WTC11 (cell line): ENCODE results near the gene TMIGD1. TPM values are rescaled to one million over a fixed set of nuclear protein-coding genes. Genes with fewer than 3 reads are reported as not detected.

Experiments
- ATAC-seq: fragments of 200-7000 bp; cut with Tn5 transposase; 2 replicates; pipeline ENCODE4 v1.10.0; 2021; ENCODE audit warnings: mild to moderate bottlenecking, moderate library complexity
- CTCF ChIA-PET: fragments of 300-600 bp; sonication (Branson Sonifier 250); formaldehyde crosslinking; loops from one replicate; lab custom pipeline; 2021; ENCODE audit warnings: antibody characterized with exemption; lab: Charles Lee
- POLR2A ChIA-PET: fragments of 350-600 bp; sonication (Branson Sonifier 250); formaldehyde crosslinking; loops from one replicate; lab custom pipeline; 2021; ENCODE audit warnings: antibody characterized with exemption; lab: Charles Lee
- DNase-seq: peaks from one replicate; pipeline ENCODE4 v3.0.0; 2021; ENCODE audit warnings: low spot score
- H3K27ac Mint-ChIP-seq: 2 replicates; pipeline ENCODE4 v1.8.0; 2021; ENCODE audit warnings: mixed read lengths
- H3K27me3 Mint-ChIP-seq: 2 replicates; pipeline ENCODE4 v1.8.0; 2021; ENCODE audit warnings: low read depth, mild to moderate bottlenecking, moderate library complexity, mixed read lengths
- H3K36me3 Mint-ChIP-seq: 2 replicates; pipeline ENCODE4 v1.8.0; 2021; ENCODE audit warnings: mixed read lengths
- H3K4me1 Mint-ChIP-seq: 2 replicates; pipeline ENCODE4 v1.8.0; 2022; ENCODE audit warnings: mixed read lengths
- H3K4me3 Mint-ChIP-seq: 2 replicates; pipeline ENCODE4 v1.8.0; 2021; ENCODE audit warnings: mild to moderate bottlenecking, moderate library complexity, mixed read lengths
- H3K9me3 Mint-ChIP-seq: 2 replicates; pipeline ENCODE4 v1.8.0; 2021; ENCODE audit warnings: mixed read lengths
- ATF1 ChIP-seq: sonication (generic); formaldehyde crosslinking; IDR thresholded peaks from 2 replicates; pipeline ENCODE4 v1.8.1; 2023; ENCODE audit warnings: mild to moderate bottlenecking, moderate library complexity, missing genetic modification reagents
- ATF2 ChIP-seq: sonication (generic); formaldehyde crosslinking; IDR thresholded peaks from 2 replicates; pipeline ENCODE4 v1.8.1; 2022; ENCODE audit warnings: low read depth, missing genetic modification reagents, borderline replicate concordance
- ATF6 ChIP-seq: sonication (generic); formaldehyde crosslinking; IDR thresholded peaks from 2 replicates; pipeline ENCODE4 v1.8.1; 2023; ENCODE audit warnings: mild to moderate bottlenecking, missing genetic modification reagents
- E2F5 ChIP-seq: sonication (generic); formaldehyde crosslinking; IDR thresholded peaks from 2 replicates; pipeline ENCODE4 v1.8.1; 2022; ENCODE audit warnings: mild to moderate bottlenecking, moderate library complexity, missing genetic modification reagents
- ESRRA ChIP-seq: sonication (generic); formaldehyde crosslinking; IDR thresholded peaks from 2 replicates; pipeline ENCODE4 v1.8.1; 2022; ENCODE audit warnings: mild to moderate bottlenecking, missing genetic modification reagents, borderline replicate concordance
- FOXJ3 ChIP-seq: sonication (generic); formaldehyde crosslinking; IDR thresholded peaks from 2 replicates; pipeline ENCODE4 v1.9.0; 2021; ENCODE audit warnings: missing genetic modification reagents, mild to moderate bottlenecking, borderline replicate concordance
- FOXP1 ChIP-seq: sonication (generic); formaldehyde crosslinking; IDR thresholded peaks from 2 replicates; pipeline ENCODE4 v1.8.0; 2022; ENCODE audit warnings: missing genetic modification reagents, mild to moderate bottlenecking, moderate library complexity, borderline replicate concordance
- GABPB1 ChIP-seq: sonication (generic); formaldehyde crosslinking; IDR thresholded peaks from 2 replicates; pipeline ENCODE4 v1.8.1; 2023; ENCODE audit warnings: mild to moderate bottlenecking, missing genetic modification reagents
- GTF2I ChIP-seq: fragments of 250-450 bp; sonication (Bioruptor Pico); conservative IDR thresholded peaks from 2 replicates; pipeline ENCODE4 v1.4.0; 2021; ENCODE audit warnings: mild to moderate bottlenecking
- HMGA2 ChIP-seq: fragments of 250-450 bp; sonication (Bioruptor Pico); IDR thresholded peaks from 2 replicates; pipeline ENCODE4 v1.4.0; 2021; ENCODE audit warnings: mild to moderate bottlenecking, moderate library complexity
- NFE2L1 ChIP-seq: sonication (generic); formaldehyde crosslinking; IDR thresholded peaks from 2 replicates; pipeline ENCODE4 v1.8.1; 2023; ENCODE audit warnings: missing genetic modification reagents
- SMAD3 ChIP-seq: sonication (generic); formaldehyde crosslinking; IDR thresholded peaks from 2 replicates; pipeline ENCODE4 v1.8.0; 2022; ENCODE audit warnings: missing genetic modification reagents, mild to moderate bottlenecking, borderline replicate concordance
- TP53 ChIP-seq: sonication (generic); formaldehyde crosslinking; IDR thresholded peaks from 2 replicates; pipeline ENCODE4 v1.8.1; 2023; ENCODE audit warnings: mild to moderate bottlenecking, missing genetic modification reagents
- ZMAT4 ChIP-seq: fragments of 250-450 bp; sonication (Bioruptor Pico); IDR thresholded peaks from 2 replicates; pipeline ENCODE4 v1.9.0; 2021; ENCODE audit warnings: mild to moderate bottlenecking
- ZNF219 ChIP-seq: sonication (generic); formaldehyde crosslinking; IDR thresholded peaks from 2 replicates; pipeline ENCODE4 v1.8.0; 2023; ENCODE audit warnings: missing genetic modification reagents, mild to moderate bottlenecking, borderline replicate concordance
- ZNF512 ChIP-seq: sonication (generic); formaldehyde crosslinking; IDR thresholded peaks from 2 replicates; pipeline ENCODE4 v1.8.1; 2022; ENCODE audit warnings: missing genetic modification reagents, borderline replicate concordance
- total RNA-seq: library from RNA; stranded (reverse); gene quantifications from 3 replicates; pipeline ENCODE4 v1.2.3, GENCODE V29; 2021
- TF ChIP-seq, protein P1 (sequence below): sonication (generic); formaldehyde crosslinking; IDR thresholded peaks from 2 replicates; pipeline ENCODE4 v1.8.0; 2022; ENCODE audit warnings: missing genetic modification reagents
- TF ChIP-seq, protein P2 (sequence below): sonication (generic); formaldehyde crosslinking; IDR thresholded peaks from 2 replicates; pipeline ENCODE4 v1.8.1; 2023; ENCODE audit warnings: mild to moderate bottlenecking, missing genetic modification reagents, moderate library complexity
- TF ChIP-seq, protein P3 (sequence below): sonication (generic); formaldehyde crosslinking; conservative IDR thresholded peaks from 2 replicates; pipeline ENCODE4 v1.8.1; 2023; ENCODE audit warnings: mild to moderate bottlenecking, low read depth, missing genetic modification reagents, moderate library complexity

Gene TMIGD1
- total RNA-seq, 1 experiment from 2014 or later: not detected

DNA sequence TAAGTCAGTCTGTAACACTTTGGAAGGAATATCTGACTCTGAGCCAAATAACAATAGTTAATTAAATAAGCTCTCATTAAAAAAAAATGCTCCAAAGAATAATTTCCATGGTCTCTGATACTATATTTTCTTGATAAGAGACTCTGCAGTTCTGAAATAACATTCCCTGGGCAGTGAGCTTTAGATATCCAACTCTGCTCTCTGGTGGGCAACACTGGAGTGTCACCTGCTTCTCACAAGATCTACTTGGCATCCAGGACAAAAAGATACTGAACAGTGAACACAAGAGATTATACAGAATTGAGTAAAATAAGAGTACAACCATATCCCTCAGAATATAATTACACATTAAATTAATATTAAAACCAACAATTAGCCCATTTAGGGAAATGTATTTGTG, 55.8 kb downstream of the TMIGD1 start (continued):
- TF ChIP-seq ATF2 (CRISPR knock-in tag) (no peak), FOXJ3 (CRISPR knock-in tag) (no peak), GABPB1 (CRISPR knock-in tag) (no peak), ESRRA (CRISPR knock-in tag) (no peak)
- TF ChIP-seq, protein P1, sequence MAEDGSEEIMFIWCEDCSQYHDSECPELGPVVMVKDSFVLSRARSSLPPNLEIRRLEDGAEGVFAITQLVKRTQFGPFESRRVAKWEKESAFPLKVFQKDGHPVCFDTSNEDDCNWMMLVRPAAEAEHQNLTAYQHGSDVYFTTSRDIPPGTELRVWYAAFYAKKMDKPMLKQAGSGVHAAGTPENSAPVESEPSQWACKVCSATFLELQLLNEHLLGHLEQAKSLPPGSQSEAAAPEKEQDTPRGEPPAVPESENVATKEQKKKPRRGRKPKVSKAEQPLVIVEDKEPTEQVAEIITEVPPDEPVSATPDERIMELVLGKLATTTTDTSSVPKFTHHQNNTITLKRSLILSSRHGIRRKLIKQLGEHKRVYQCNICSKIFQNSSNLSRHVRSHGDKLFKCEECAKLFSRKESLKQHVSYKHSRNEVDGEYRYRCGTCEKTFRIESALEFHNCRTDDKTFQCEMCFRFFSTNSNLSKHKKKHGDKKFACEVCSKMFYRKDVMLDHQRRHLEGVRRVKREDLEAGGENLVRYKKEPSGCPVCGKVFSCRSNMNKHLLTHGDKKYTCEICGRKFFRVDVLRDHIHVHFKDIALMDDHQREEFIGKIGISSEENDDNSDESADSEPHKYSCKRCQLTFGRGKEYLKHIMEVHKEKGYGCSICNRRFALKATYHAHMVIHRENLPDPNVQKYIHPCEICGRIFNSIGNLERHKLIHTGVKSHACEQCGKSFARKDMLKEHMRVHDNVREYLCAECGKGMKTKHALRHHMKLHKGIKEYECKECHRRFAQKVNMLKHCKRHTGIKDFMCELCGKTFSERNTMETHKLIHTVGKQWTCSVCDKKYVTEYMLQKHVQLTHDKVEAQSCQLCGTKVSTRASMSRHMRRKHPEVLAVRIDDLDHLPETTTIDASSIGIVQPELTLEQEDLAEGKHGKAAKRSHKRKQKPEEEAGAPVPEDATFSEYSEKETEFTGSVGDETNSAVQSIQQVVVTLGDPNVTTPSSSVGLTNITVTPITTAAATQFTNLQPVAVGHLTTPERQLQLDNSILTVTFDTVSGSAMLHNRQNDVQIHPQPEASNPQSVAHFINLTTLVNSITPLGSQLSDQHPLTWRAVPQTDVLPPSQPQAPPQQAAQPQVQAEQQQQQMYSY (CRISPR knock-in tag): no peak

DNA sequence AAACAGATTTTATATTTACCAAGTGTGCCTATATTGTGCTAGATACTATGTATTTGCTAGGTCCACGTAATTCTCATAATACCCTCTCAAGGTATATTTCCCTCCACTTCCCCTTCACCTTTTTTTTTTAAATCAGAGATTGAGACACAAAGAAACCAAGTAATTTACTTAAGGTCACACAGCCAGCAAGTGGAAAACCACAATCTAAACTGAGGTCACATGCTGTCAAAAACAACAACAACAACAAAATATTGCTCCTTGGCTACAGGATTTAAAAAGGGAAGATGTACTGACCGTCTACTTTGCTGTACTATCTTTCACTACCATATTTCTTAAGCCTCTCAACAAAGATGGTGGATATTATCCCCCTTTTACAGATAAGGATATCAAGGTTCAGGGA, 57.9 kb downstream of the TMIGD1 start:
- H3K4me1 Mint-ChIP-seq: peaks cover 3% of the 10 kb centered on the region; the same call in 1 of the 2 replicates
- H3K27ac Mint-ChIP-seq: no peak overlapping the region
- no peak for ATAC-seq
- CTCF ChIA-PET: no interaction called here
- DNase-seq: no peak
- POLR2A ChIA-PET: no interaction called here
- H3K36me3 Mint-ChIP-seq: peaks cover 39% of the 10 kb centered on the region
- H3K4me3 Mint-ChIP-seq: no peak overlapping the region
- TF ChIP-seq ATF1 (CRISPR knock-in tag) (no peak), ZNF219 (CRISPR knock-in tag) (no peak), NFE2L1 (no peak), FOXJ3 (CRISPR knock-in tag) (no peak)
- no peaks in the 10 kb centered on the region for H3K27me3 Mint-ChIP-seq
- H3K9me3 Mint-ChIP-seq: no peaks in the 10 kb centered on the region

DNA sequence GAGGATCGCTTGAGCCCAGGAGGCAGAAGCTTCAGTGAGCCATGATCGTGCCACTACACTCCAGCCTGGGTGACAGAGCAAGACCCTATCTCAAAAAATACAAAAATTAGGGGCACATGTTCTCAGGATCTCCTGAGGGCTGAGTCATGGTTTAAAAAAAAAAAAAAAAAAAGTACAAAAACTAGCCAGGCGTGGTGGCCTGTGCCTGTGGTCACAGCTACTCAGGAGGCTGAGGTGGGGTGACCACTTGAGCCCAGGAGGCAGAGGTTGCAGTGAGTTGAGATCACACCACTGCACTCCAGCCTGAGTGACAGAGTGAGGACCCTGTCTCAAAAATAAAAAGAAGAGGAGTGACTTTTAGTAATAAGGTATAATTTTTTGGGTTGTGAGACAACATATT, 59.0 kb downstream of the TMIGD1 start:
- ChIA-PET CTCF (no interaction called here), POLR2A (no interaction called here)
- Mint-ChIP-seq H3K27ac (no peak overlapping the region), H3K4me1 (peaks cover 3% of the 10 kb centered on the region; the same call in 1 of the 2 replicates), H3K27me3 (no peaks in the 10 kb centered on the region), H3K4me3 (no peak overlapping the region), H3K9me3 (no peaks in the 10 kb centered on the region), H3K36me3 (peaks cover 42% of the 10 kb centered on the region)
- no peak for TF ChIP-seq HMGA2
- TF ChIP-seq ATF1 (CRISPR knock-in tag): no peak
- TF ChIP-seq E2F5: no peak
- TF ChIP-seq ZMAT4 (CRISPR knock-in tag): no peak
- no peak for TF ChIP-seq GTF2I (CRISPR knock-in tag)
- TF ChIP-seq ZNF512 (CRISPR knock-in tag): no peak
- no peak for TF ChIP-seq SMAD3
- TF ChIP-seq ATF6: no peak
- TF ChIP-seq, protein P2, sequence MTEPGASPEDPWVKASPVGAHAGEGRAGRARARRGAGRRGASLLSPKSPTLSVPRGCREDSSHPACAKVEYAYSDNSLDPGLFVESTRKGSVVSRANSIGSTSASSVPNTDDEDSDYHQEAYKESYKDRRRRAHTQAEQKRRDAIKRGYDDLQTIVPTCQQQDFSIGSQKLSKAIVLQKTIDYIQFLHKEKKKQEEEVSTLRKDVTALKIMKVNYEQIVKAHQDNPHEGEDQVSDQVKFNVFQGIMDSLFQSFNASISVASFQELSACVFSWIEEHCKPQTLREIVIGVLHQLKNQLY (CRISPR knock-in tag): no peak
- TF ChIP-seq FOXP1: no peak
- no peak for TF ChIP-seq TP53 (CRISPR knock-in tag)
- TF ChIP-seq, protein P3, sequence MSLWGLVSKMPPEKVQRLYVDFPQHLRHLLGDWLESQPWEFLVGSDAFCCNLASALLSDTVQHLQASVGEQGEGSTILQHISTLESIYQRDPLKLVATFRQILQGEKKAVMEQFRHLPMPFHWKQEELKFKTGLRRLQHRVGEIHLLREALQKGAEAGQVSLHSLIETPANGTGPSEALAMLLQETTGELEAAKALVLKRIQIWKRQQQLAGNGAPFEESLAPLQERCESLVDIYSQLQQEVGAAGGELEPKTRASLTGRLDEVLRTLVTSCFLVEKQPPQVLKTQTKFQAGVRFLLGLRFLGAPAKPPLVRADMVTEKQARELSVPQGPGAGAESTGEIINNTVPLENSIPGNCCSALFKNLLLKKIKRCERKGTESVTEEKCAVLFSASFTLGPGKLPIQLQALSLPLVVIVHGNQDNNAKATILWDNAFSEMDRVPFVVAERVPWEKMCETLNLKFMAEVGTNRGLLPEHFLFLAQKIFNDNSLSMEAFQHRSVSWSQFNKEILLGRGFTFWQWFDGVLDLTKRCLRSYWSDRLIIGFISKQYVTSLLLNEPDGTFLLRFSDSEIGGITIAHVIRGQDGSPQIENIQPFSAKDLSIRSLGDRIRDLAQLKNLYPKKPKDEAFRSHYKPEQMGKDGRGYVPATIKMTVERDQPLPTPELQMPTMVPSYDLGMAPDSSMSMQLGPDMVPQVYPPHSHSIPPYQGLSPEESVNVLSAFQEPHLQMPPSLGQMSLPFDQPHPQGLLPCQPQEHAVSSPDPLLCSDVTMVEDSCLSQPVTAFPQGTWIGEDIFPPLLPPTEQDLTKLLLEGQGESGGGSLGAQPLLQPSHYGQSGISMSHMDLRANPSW (CRISPR knock-in tag): no peak
- ATAC-seq (no peak), DNase-seq (no peak)
